GM12892 (cell line): Measurements from ENCODE around the gene CXXC1.
"Not testable (repeated sequence)": the region's sequence is repeated elsewhere in the genome, so short reads cannot be mapped to it uniquely, and the experiment has no call there.

Experiments used
- DNase-seq: peaks from one replicate; pipeline ENCODE4 v3.0.0; 2011; ENCODE audit not compliant: insufficient read length
- FAIRE-seq: peaks from 2 replicates; lab custom pipeline; 2011; peaks lifted over from hg19 to GRCh38; lab: Jason Lieb, UNC
- POLR2A ChIP-seq: IDR thresholded peaks from 2 replicates; pipeline ENCODE4 v1.6.1; 2011; ENCODE audit warnings: low read depth, low read length, control low read depth
- POLR2AphosphoS5 ChIP-seq: IDR thresholded peaks from 2 replicates; pipeline ENCODE4 v1.6.1; 2011; ENCODE audit warnings: low read depth, low read length, control low read depth
- TAF1 ChIP-seq: IDR thresholded peaks from 2 replicates; pipeline ENCODE4 v1.6.1; 2011; ENCODE audit warnings: low read depth, mild to moderate bottlenecking, control low read depth, low read length, borderline replicate concordance

Gene CXXC1

GRCh38 chr18:50293039-50293438, 5.5 kb upstream of the CXXC1 start:
- FAIRE-seq (no peak), DNase-seq (no peak)
- TF ChIP-seq POLR2AphosphoS5 = no peak
- TF ChIP-seq POLR2A = no peak
- no peak for TF ChIP-seq TAF1

GRCh38 chr18:50289108-50289443, 1.6 kb upstream of the CXXC1 start:
- DNase-seq = no peak
- FAIRE-seq = no peak
- TF ChIP-seq TAF1 (no peak), POLR2A (no peak), POLR2AphosphoS5 (no peak)

- FAIRE-seq, DNase-seq: not testable (repeated sequence)
These were observed 1.0 kb upstream of the CXXC1 start for GRCh38 chr18:50288348-50289107.

- no peak for FAIRE-seq
- no peak for TF ChIP-seq POLR2AphosphoS5
- TF ChIP-seq POLR2A = no peak
- TF ChIP-seq TAF1 = no peak
These were observed 458 bp downstream of the CXXC1 start for GRCh38 chr18:50287028-50287440.

GRCh38 chr18:50286391-50287027, 983 bp downstream of the CXXC1 start:
- FAIRE-seq (no peak), DNase-seq (no peak)
- TF ChIP-seq POLR2A (peak; percentile 43; the same call in 1 of the 2 replicates), TAF1 (no peak)

More at GRCh38 chr18:50287028-50287440, 458 bp downstream of the CXXC1 start:
- no peak for DNase-seq

GRCh38 chr18:50285631-50286321, 1.7 kb downstream of the CXXC1 start:
- FAIRE-seq = peak; percentile 38
- TF ChIP-seq TAF1 = no peak
- TF ChIP-seq POLR2A = no peak
- TF ChIP-seq POLR2AphosphoS5 = no peak
- DNase-seq = no peak

- TF ChIP-seq POLR2AphosphoS5 (no peak), POLR2A (no peak), TAF1 (no peak)
- FAIRE-seq (no peak), DNase-seq (no peak)
These were observed 2.4 kb downstream of the CXXC1 start for GRCh38 chr18:50285071-50285470.

- TF ChIP-seq POLR2A (no peak), TAF1 (no peak), POLR2AphosphoS5 (no peak)
- no peak for FAIRE-seq
- no peak for DNase-seq
These were observed 3.1 kb downstream of the CXXC1 start for GRCh38 chr18:50284255-50284885.

GRCh38 chr18:50283469-50284209, 3.9 kb downstream of the CXXC1 start:
- no peak for TF ChIP-seq POLR2AphosphoS5
- no peak for TF ChIP-seq TAF1
- no peak for TF ChIP-seq POLR2A
- DNase-seq (no peak), FAIRE-seq (no peak)

GRCh38 chr18:50282521-50283335, 4.8 kb downstream of the CXXC1 start:
- TF ChIP-seq POLR2AphosphoS5 = no peak
- TF ChIP-seq POLR2A = no peak
- TF ChIP-seq TAF1 = no peak
- DNase-seq (no peak), FAIRE-seq (no peak)

GRCh38 chr18:50281972-50282520, 5.4 kb downstream of the CXXC1 start:
- TF ChIP-seq POLR2A (no peak), TAF1 (no peak), POLR2AphosphoS5 (no peak)
- no peak for DNase-seq
- FAIRE-seq = no peak
